Hepatocyte (in vitro differentiated cells): ENCODE measurements around the gene MVB12B. TPM values are rescaled to one million over a fixed set of nuclear protein-coding genes. Genes with fewer than 3 reads are reported as not detected.

ENCODE experiments used
- DNase-seq: peaks from one replicate; pipeline ENCODE4 v3.0.0-alpha.2; 2016; ENCODE audit warnings: low spot score
- H2AFZ ChIP-seq: fragments of 200-600 bp; sonication (generic); 2 replicates; pipeline ENCODE4 v1.6.0; 2016; ENCODE audit warnings: antibody characterized with exemption, mild to moderate bottlenecking
- H3K27ac ChIP-seq: fragments of 200-600 bp; sonication (generic); 2 replicates; pipeline ENCODE4 v1.5.1; 2016; ENCODE audit warnings: mild to moderate bottlenecking
- H3K27me3 ChIP-seq: fragments of 200-600 bp; sonication (generic); 2 replicates; pipeline ENCODE4 v1.6.1; 2016
- H3K36me3 ChIP-seq: fragments of 200-600 bp; sonication (generic); replicated peaks from 2 replicates; pipeline ENCODE4 v1.5.1; 2016; ENCODE audit warnings: low read depth; ENCODE audit not compliant: insufficient read depth
- H3K4me1 ChIP-seq: fragments of 200-600 bp; sonication (generic); 2 replicates; pipeline ENCODE4 v1.5.1; 2016; ENCODE audit warnings: mild to moderate bottlenecking, moderate library complexity; ENCODE audit not compliant: insufficient read depth
- H3K4me2 ChIP-seq: fragments of 200-600 bp; sonication (generic); 2 replicates; pipeline ENCODE4 v1.6.0; 2016
- H3K4me3 ChIP-seq: fragments of 200-600 bp; sonication (generic); 2 replicates; pipeline ENCODE4 v1.5.1; 2016; ENCODE audit warnings: mild to moderate bottlenecking
- H3K79me2 ChIP-seq: fragments of 200-600 bp; sonication (generic); 2 replicates; pipeline ENCODE4 v1.6.0; 2017; ENCODE audit warnings: mild to moderate bottlenecking
- H3K9me2 ChIP-seq: fragments of 200-600 bp; sonication (generic); replicated peaks from 2 replicates; pipeline ENCODE4 v1.6.0; 2017; ENCODE audit warnings: mild to moderate bottlenecking; ENCODE audit not compliant: insufficient read depth
- H3K9me3 ChIP-seq: fragments of 200-600 bp; sonication (generic); 2 replicates; pipeline ENCODE4 v1.5.1; 2016; ENCODE audit warnings: low read depth, mild to moderate bottlenecking
- H4K20me1 ChIP-seq: fragments of 200-600 bp; sonication (generic); 2 replicates; pipeline ENCODE4 v1.6.0; 2016; ENCODE audit warnings: mild to moderate bottlenecking; ENCODE audit not compliant: insufficient read depth, poor library complexity, severe bottlenecking
- EZH2 ChIP-seq: fragments of 200-600 bp; sonication (generic); IDR thresholded peaks from 2 replicates; pipeline ENCODE4 v1.6.1; 2016; ENCODE audit warnings: antibody characterized with exemption, mild to moderate bottlenecking, borderline replicate concordance
- EZH2phosphoT487 ChIP-seq: fragments of 200-600 bp; sonication (generic); IDR thresholded peaks from one replicate; pipeline ENCODE4 v1.6.1; 2018; ENCODE audit warnings: antibody characterized with exemption, mild to moderate bottlenecking, low read depth, moderate library complexity; ENCODE audit not compliant: unreplicated experiment, severe bottlenecking
- WGBS: methylation state at CpG from one replicate; pipeline ENCODE4 v1.1.6; 2016; ENCODE audit warnings: low lambda C conversion rate; ENCODE audit errors: missing lambda C conversion rate; 5-methylcytosine and 5-hydroxymethylcytosine counted together
- polyA plus RNA-seq: library from polyadenylated mRNA; unstranded; fragments of >200 nt; fragmentation: Nextera tagmentation; extraction: Ambion mirVana; gene quantifications from 2 replicates; pipeline ENCODE4 v1.2.1, GENCODE V29; 2016
- total RNA-seq: library from RNA; depleted of rRNA; stranded (reverse); fragments of >200 nt; gene quantifications from 2 replicates; pipeline ENCODE4 v1.2.3, GENCODE V29; 2014
- TF ChIP-seq, protein P1 (sequence below): fragments of 200-600 bp; sonication (generic); IDR thresholded peaks from 2 replicates; pipeline ENCODE4 v1.5.1; 2016; ENCODE audit warnings: antibody characterized with exemption, mild to moderate bottlenecking; ENCODE audit not compliant: poor library complexity

Gene MVB12B
- total and polyA plus RNA-seq, 2 experiments from 2014 or later: 11.8 to 12.1 TPM

DNA sequence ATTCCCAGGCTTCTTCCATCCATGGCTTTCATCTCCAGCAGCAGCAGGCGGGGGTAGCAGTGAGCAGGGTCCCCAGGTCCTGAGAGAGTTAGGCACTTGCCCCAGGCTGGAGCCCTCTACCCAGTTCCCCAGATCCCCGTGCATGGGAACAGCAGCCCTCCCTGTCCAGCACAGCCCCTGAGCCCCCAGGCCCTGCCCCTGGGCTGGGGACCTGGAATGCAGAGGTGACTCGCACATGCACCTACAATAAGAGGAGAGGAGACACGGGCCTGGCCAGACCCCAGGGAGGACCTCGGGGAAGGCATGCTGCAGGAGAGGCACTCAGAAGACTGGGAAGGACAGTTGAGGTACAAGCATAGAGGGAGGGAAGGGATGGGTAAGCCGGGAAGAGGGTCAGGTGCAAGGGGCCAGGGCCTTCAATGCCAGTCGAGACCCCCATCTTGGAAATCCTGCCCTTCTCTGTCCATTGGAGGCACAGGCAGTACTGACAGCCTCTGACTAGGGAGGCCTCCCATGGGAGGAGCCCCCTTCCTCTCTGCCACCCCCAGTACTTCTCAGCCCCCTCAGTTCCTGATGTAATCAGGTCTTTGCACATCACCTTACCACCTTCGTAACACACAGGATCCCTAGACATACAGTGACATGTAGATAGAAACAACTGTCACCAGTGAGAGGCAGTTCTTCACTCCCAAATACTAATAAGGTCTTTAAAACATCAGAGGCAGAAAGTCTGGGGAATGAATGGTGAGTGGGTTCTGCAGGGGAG lies 151.8 kb downstream of the MVB12B start:
- WGBS: 95% methylated on average over 8 of the region's 8 CpGs
- Histone ChIP-seq H2AFZ (no peak overlapping the region), H3K4me2 (no peak overlapping the region), H3K9me2 (no peaks in the 10 kb centered on the region), H3K27me3 (no peaks in the 10 kb centered on the region), H4K20me1 (no peaks in the 10 kb centered on the region), H3K4me3 (no peak overlapping the region), H3K27ac (no peak overlapping the region), H3K79me2 (no peaks in the 10 kb centered on the region), H3K4me1 (no peaks in the 10 kb centered on the region), H3K36me3 (no peaks in the 10 kb centered on the region), H3K9me3 (no peaks in the 10 kb centered on the region)
- no peak for TF ChIP-seq EZH2
- TF ChIP-seq, protein P1, sequence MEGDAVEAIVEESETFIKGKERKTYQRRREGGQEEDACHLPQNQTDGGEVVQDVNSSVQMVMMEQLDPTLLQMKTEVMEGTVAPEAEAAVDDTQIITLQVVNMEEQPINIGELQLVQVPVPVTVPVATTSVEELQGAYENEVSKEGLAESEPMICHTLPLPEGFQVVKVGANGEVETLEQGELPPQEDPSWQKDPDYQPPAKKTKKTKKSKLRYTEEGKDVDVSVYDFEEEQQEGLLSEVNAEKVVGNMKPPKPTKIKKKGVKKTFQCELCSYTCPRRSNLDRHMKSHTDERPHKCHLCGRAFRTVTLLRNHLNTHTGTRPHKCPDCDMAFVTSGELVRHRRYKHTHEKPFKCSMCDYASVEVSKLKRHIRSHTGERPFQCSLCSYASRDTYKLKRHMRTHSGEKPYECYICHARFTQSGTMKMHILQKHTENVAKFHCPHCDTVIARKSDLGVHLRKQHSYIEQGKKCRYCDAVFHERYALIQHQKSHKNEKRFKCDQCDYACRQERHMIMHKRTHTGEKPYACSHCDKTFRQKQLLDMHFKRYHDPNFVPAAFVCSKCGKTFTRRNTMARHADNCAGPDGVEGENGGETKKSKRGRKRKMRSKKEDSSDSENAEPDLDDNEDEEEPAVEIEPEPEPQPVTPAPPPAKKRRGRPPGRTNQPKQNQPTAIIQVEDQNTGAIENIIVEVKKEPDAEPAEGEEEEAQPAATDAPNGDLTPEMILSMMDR: no peak
- TF ChIP-seq EZH2phosphoT487: no peak
- DNase-seq: no peak

DNA sequence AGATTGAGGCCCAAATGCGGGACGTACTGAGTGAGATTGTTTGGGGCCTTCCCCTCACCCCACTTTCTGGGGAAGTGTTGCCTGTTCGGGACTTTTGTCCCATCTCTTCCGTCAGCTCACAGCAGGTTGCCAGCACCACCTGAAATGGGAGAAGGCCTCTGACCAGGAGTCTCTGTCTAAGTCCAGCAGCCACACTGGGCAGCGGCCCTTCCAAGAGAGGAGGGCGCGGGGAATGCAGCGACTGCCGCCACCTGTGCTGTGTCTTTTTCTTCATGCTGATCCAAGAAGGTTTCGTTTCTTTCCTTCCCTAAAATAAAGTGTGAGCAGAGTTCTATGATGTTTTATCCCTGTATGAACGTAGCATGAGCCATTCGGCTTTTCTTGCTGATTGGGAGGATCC lies 152.9 kb downstream of the MVB12B start:
- no peaks in the 10 kb centered on the region for H3K27me3 ChIP-seq
- H3K9me3 ChIP-seq: no peaks in the 10 kb centered on the region
- 95% methylated on average over 12 of the region's 12 CpGs for WGBS
- no peaks in the 10 kb centered on the region for H3K9me2 ChIP-seq
- no peak overlapping the region for H2AFZ ChIP-seq
- H3K4me2 ChIP-seq: no peak overlapping the region
- H3K4me1 ChIP-seq: no peaks in the 10 kb centered on the region
- TF ChIP-seq, protein P1: no peak
- TF ChIP-seq EZH2phosphoT487: no peak
- no peak for TF ChIP-seq EZH2
- no peak for DNase-seq
- H3K79me2 ChIP-seq: no peaks in the 10 kb centered on the region
- no peaks in the 10 kb centered on the region for H3K36me3 ChIP-seq
- no peaks in the 10 kb centered on the region for H4K20me1 ChIP-seq
- H3K27ac ChIP-seq: no peak overlapping the region
- H3K4me3 ChIP-seq: no peak overlapping the region

GRCh38 chr9:126480813-126481212 lies 154.2 kb downstream of the MVB12B start:
- no peaks in the 10 kb centered on the region for H3K9me3 ChIP-seq
- H3K9me2 ChIP-seq: no peaks in the 10 kb centered on the region
- H3K27me3 ChIP-seq: no peaks in the 10 kb centered on the region
- TF ChIP-seq, protein P1: no peak
- TF ChIP-seq EZH2: no peak
- TF ChIP-seq EZH2phosphoT487: no peak
- no peak for DNase-seq
- no peaks in the 10 kb centered on the region for H3K79me2 ChIP-seq
- H4K20me1 ChIP-seq: no peaks in the 10 kb centered on the region
- no peak overlapping the region for H3K27ac ChIP-seq
- no peaks in the 10 kb centered on the region for H3K36me3 ChIP-seq
- no peaks in the 10 kb centered on the region for H3K4me1 ChIP-seq
- no peak overlapping the region for H2AFZ ChIP-seq
- WGBS: 83% methylated on average over 6 of the region's 6 CpGs
- H3K4me2 ChIP-seq: no peak overlapping the region
- no peak overlapping the region for H3K4me3 ChIP-seq
